Astrocyte of the cerebellum (primary cell): ENCODE results near the gene SLC13A4.
"Not testable (repeated sequence)": the region's sequence is repeated elsewhere in the genome, so short reads cannot be mapped to it uniquely, and the experiment has no call there.

Experiments used
- DNase-seq: peaks from one replicate; pipeline ENCODE4 v3.0.0-alpha.2; 2011; ENCODE audit warnings: low read depth
- H3K4me3 ChIP-seq: 2 replicates; pipeline ENCODE4 v1.5.1; 2011; ENCODE audit warnings: mild to moderate bottlenecking, low read depth, low read length, moderate library complexity
- in situ Hi-C: cut with HindIII; loops from 2 replicates; pipeline ENCODE4 v1.10.0; 2017; ENCODE audit warnings: low sequenced_read_pairs
- TF ChIP-seq, protein P1 (sequence below): IDR thresholded peaks from 2 replicates; pipeline ENCODE4 v1.5.1; 2012; ENCODE audit warnings: low read length, low read depth, moderate library complexity, mild to moderate bottlenecking; ENCODE audit errors: missing control alignments

SLC13A4 gene

DNA sequence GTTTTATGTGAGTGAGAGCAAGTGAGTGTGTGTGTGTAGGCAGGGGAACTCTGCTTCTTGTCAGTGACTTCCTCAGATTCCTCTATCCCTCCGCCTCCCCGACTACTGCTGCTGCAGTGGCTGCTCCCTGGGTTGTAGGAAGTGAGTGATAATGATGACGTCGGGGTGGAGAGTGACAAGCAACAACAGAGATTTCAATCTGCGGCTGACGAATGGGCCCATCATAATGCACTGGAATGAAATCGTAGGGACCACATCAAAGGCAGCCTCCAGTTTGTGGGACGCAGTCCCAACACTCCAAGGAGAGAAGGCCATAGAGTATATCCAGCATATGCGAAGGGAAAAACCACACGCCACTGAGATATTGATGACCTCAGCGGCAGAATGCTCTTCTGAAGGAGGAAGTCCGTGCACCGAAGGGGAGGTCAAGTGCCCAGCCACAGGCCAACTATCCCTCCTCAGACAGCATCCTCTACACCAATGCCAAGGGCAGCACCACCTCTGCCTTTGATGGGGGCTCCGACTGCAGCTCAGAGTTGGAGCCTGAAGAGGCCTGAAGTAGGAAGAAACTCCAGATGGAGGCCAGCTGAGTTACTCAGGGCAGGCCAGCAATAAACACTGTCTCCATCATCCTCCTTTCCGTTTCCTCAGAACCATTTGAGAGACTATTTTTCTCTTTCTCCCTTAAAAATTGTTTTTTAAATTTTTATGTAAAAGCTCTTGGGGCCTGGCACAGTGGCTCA lies 77.0 kb downstream of the SLC13A4 start:
- TF ChIP-seq, protein P1, sequence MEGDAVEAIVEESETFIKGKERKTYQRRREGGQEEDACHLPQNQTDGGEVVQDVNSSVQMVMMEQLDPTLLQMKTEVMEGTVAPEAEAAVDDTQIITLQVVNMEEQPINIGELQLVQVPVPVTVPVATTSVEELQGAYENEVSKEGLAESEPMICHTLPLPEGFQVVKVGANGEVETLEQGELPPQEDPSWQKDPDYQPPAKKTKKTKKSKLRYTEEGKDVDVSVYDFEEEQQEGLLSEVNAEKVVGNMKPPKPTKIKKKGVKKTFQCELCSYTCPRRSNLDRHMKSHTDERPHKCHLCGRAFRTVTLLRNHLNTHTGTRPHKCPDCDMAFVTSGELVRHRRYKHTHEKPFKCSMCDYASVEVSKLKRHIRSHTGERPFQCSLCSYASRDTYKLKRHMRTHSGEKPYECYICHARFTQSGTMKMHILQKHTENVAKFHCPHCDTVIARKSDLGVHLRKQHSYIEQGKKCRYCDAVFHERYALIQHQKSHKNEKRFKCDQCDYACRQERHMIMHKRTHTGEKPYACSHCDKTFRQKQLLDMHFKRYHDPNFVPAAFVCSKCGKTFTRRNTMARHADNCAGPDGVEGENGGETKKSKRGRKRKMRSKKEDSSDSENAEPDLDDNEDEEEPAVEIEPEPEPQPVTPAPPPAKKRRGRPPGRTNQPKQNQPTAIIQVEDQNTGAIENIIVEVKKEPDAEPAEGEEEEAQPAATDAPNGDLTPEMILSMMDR: no peak
- in situ Hi-C loops: no loop called here
- no peak for DNase-seq
- H3K4me3 ChIP-seq: no peak overlapping the region

DNA sequence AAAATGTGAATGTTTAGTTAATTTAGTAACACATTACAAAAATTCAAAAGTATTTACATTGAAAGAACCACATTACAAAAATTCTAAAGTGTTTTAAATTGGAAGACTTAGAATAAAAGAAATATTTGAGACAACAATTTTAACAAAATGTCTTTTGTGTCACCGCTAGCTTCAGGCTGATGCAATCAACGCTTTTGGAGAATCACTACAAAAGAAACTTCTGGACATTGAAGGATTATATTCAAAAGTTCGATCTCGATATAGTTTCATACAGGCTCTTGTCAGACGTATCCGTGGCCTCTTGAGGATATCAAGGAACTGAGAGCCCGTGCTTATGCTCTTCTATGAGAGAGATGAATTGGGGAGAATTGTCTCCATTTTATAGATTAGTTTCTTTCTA lies 79.8 kb downstream of the SLC13A4 start:
- no peak for DNase-seq
- H3K4me3 ChIP-seq: no peak overlapping the region
- in situ Hi-C loops: no loop called here

DNA sequence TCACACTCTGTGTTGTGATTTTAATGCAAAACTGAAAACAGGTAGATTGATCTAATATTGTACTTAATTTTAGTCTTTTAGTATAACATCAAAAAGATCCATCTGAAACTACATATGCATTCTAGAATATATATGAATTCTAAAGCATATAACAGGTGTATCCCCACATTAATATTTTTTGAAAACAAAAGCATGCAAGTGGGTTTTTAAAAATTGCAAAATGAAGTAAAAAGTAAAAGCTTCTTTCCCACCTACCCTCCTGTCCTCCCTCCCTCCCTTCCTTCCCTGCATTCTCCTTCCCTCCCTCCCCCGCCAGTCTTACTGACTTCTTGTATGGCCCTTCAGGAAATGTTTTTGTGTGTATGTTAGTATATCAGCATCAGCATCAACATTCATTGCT lies 80.2 kb downstream of the SLC13A4 start:
- H3K4me3 ChIP-seq: no peak overlapping the region
- in situ Hi-C loops: no loop called here
- TF ChIP-seq, protein P1: no peak
- DNase-seq: no peak

More for the DNA sequence above, 79.8 kb downstream of the SLC13A4 start:
- TF ChIP-seq, protein P1: no peak

DNA sequence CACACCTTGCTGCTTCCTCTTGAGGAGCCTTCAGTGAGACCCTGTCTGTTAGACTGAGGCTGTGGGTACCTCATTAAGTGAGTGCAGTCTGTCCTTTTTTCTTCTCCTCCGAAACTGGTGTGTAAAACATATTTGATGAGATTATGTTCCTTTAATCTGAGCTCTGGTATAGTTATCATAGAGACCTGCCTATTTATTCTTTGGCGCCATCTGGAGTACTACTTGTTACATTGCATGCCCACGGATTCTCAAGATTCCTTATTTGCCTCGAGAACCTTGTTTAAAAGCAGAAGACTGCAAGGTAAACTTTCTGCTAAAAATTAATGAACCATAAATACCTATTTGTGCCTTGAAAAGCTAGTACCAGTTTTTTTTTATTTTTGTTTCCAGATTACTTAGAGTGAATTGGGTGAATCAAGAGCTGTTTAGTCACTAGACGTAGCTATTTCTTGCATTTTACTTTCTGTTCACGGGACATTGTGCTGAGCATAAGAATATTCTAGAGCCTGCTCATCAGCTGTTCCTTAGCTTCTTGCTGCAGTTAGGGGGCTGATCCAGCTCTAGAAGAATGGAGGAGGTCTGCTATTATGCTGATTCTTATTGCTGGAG lies 82.6 kb downstream of the SLC13A4 start:
- no peak overlapping the region for H3K4me3 ChIP-seq
- DNase-seq: peak; percentile 44
- in situ Hi-C loops: no loop called here
- TF ChIP-seq, protein P1: peak; percentile 59

DNA sequence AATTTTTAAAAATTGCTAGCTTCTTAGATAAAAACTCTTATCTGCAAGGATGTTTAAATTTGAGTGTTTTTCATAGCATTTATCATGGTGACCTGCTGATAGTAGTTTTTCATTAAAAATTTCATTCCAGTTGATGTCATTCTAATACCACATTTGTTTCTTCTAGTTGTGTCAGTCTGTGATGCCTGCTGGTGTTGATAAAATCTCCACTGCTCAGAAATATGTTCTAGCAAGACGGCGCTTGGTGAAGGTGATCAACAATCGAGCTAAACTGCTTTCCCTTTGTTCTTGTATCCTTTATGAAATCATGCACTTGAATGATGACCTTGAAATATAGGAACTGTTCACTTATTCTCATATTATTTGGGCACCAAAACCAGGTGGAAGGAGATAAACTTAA lies 83.3 kb downstream of the SLC13A4 start:
- TF ChIP-seq, protein P1: no peak
- no peak overlapping the region for H3K4me3 ChIP-seq
- in situ Hi-C loops: no loop called here
- DNase-seq: no peak

DNA sequence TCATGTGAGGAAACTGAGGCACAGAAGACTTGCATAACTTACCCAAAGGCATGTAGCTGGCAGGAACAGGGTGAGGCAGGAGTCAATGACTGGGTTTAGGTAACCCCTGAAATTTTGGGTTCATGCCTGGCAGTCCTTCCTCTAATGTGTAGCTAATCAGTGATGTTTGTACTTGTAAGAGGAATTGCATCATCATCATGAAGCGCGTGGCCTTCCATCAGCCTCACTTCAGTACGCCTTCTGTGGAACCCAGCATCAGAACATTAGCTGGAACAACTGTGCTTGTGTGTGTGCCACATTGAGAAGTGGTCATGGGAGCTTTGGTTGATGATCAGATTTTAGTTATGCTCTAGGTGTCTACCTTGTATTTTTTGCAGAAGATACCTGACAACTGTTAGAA lies 83.8 kb downstream of the SLC13A4 start:
- in situ Hi-C loops: no loop called here
- DNase-seq: no peak

DNA sequence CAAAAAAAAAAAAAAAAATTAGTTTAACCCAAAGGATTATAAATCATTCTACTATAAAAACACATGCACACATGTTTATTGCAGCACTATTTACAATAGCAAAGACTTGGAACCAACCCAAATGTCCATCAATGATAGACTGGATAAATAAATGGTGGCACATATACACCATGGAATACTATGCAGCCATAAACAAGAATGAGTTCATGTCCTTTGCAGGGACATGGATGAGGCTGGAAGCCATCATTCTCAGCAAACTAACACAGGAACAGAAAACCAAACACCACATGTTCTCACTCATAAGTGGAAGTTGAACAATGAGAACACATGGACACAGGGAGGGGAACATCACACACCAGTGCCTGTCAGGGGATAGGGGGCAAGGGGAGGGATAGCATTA lies 88.3 kb downstream of the SLC13A4 start:
- DNase-seq, in situ Hi-C loops, H3K4me3 ChIP-seq: not testable (repeated sequence)

More for the DNA sequence above, 83.8 kb downstream of the SLC13A4 start:
- TF ChIP-seq, protein P1: no peak
- no peak overlapping the region for H3K4me3 ChIP-seq
